ENCODE results near the gene PA2G4.
A peak's percentile ranks its signal among the peaks of the same experiment; 100 is the strongest.
"Not testable (repeated sequence)": the region's sequence is repeated elsewhere in the genome, so short reads cannot be mapped to it uniquely, and the experiment has no call there.

The PA2G4 gene

DNA sequence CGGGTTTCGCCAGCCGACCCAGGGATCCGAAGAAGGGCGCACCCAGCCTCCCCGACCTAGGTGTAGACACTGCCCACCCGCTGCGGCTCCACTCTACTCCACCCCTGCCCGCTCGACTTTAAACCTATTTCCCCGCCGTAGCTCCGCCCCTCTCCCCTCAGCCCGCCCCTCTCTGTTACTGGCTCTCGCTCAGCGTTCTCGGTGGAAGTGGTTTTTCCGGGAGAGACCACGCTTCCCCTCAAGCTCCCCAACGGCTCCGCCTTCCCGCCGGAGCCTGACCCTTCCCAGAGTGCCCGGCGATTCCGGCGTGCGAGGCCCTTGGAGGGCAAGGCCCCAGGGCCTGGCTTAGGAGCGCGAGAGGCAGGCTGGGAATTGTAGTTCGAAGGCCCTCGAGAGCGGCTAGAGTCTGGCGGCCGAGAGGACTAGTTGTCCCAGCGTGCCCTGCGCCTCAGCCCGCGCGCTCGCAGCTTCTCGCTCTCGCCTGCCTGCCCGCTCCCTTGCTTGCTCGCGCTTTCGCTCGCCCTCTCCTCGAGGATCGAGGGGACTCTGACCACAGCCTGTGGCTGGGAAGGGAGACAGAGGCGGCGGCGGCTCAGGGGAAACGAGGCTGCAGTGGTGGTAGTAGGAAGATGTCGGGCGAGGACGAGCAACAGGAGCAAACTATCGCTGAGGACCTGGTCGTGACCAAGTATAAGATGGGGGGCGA lies at the start of gene PA2G4:
Gene PA2G4 (plus strand): TSS at position 451 of the 706 bp plus-strand sequence. CDS start 179 bp downstream, at position 630.
- DNase-seq = peak; percentile 100
- in situ Hi-C loops (cut with HindIII; ENCODE audit: low pct_ligation_motif_present, low pct_unique_long_range_greater_than_20kb, low sequenced_read_pairs) = no loop called here

DNA sequence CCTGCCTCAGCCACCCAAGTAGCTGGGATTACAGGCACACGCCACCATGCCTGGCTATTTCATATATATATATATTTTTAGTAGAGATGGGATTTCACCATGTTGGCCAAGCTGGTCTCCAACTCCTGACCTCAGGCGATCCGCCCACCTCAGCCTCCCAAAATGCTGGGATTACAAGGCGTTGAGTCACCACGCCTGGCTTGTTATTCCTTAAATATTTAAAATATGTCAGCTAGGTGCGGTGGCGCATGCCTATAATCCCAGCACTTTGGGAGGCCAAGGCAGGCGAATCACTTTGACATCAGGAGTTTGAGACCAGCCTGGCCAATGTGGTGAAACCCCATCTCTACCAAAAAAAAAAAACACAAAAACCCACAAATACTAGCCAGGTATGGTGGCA lies 44.4 kb upstream of the PA2G4 start:
- DNase-seq; in situ Hi-C loops (cut with HindIII; ENCODE audit: low pct_ligation_motif_present, low pct_unique_long_range_greater_than_20kb, low sequenced_read_pairs): not testable (repeated sequence)

DNA sequence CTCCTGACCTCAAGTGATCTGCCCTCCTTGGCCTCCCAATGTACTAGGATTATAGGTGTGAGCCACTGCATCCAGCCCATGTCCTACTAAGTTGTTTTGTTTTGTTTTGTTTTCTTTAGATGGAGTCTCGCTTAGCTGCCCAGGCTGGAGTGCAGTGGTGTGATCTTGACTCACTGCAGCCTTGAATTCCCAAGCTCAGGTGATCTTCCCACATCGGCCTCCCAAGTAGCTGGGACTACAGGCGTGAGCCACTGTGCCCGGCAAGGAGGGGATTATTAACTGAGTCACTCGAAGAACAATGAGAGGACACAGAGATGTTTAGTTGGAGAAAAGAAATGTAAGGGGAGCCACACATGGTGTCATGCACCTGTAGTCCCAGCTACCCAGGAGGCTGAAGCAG lies 42.4 kb upstream of the PA2G4 start:
- DNase-seq = no peak
- in situ Hi-C loops (cut with HindIII; ENCODE audit: low pct_ligation_motif_present, low pct_unique_long_range_greater_than_20kb, low sequenced_read_pairs) = no loop called here

DNA sequence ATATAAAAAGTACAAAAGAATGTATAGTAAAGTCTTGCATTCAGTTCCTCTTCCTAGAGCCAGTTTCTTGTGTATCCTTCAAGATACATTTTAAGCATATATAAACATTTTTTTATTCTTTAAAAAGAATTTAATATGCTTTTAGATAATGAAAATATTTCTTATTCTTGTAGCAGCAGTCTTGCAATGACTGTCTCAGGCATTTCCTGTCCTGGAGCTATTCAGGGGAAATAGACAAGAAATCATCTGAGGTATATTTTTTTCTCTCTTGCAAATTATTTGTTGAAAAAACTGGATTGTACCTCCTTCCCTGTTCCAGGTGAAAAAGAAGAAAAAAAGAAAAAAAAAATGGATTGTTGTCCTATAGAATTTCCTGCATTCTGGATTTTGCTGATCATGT lies 41.4 kb upstream of the PA2G4 start:
- DNase-seq = no peak
- in situ Hi-C loops (cut with HindIII; ENCODE audit: low pct_ligation_motif_present, low pct_unique_long_range_greater_than_20kb, low sequenced_read_pairs) = no loop called here

- in situ Hi-C loops (cut with HindIII; ENCODE audit: low pct_ligation_motif_present, low pct_unique_long_range_greater_than_20kb, low sequenced_read_pairs) = no loop called here
- no peak for DNase-seq
Measured at GRCh38 chr12:56071648-56072047, 32.7 kb upstream of the PA2G4 start.

- no peak for DNase-seq
- in situ Hi-C loops (cut with HindIII; ENCODE audit: low pct_ligation_motif_present, low pct_unique_long_range_greater_than_20kb, low sequenced_read_pairs) = no loop called here
Measured at GRCh38 chr12:56074396-56074795, 30.0 kb upstream of the PA2G4 start.

GRCh38 chr12:56077966-56078365 lies 26.4 kb upstream of the PA2G4 start:
- in situ Hi-C loops (cut with HindIII; ENCODE audit: low pct_ligation_motif_present, low pct_unique_long_range_greater_than_20kb, low sequenced_read_pairs); DNase-seq: not testable (repeated sequence)

- in situ Hi-C loops (cut with HindIII; ENCODE audit: low pct_ligation_motif_present, low pct_unique_long_range_greater_than_20kb, low sequenced_read_pairs) = no loop called here
- no peak for DNase-seq
Measured at GRCh38 chr12:56078427-56078826, 25.9 kb upstream of the PA2G4 start.

DNA sequence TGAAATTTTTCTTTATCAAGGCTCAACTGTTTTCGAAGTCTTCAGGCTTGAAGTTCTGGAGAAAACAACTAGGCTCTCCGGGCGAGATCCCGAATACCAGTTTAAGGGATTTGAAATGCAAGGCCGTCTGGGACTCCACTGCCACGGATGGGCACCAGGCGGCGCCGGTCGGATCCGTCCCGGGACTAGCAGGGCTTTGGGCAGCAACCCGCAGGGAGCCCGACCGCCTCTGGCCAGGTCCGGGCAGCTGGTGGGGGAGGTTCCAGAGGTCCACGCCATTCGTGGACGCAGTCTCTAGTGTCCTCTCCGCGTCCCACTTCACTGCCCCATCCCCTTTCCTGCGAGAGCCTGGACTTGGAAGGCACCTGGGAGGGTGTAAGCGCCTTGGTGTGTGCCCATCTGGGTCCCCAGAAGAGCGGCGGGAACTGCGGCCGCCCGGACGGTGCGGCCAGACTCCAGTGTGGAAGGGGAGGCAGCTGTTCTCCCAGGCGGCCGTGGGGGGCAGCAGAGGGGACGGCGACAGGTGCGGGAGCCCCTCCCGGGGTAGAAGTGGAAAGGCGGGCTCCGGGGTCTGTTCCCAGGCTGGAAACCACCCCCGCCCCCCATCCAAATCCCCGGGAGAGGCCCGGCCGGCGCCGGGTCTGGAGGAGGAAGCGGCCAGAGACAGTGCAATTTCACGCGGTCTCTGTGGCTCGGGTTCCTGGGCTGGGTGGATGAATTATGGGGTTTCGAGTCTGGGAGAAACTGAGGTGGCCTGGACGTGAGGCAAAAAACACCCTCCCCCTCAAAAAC lies 25.2 kb upstream of the PA2G4 start:
- in situ Hi-C loops (cut with HindIII; ENCODE audit: low pct_ligation_motif_present, low pct_unique_long_range_greater_than_20kb, low sequenced_read_pairs) = no loop called here
- DNase-seq = peak; percentile 95

DNA sequence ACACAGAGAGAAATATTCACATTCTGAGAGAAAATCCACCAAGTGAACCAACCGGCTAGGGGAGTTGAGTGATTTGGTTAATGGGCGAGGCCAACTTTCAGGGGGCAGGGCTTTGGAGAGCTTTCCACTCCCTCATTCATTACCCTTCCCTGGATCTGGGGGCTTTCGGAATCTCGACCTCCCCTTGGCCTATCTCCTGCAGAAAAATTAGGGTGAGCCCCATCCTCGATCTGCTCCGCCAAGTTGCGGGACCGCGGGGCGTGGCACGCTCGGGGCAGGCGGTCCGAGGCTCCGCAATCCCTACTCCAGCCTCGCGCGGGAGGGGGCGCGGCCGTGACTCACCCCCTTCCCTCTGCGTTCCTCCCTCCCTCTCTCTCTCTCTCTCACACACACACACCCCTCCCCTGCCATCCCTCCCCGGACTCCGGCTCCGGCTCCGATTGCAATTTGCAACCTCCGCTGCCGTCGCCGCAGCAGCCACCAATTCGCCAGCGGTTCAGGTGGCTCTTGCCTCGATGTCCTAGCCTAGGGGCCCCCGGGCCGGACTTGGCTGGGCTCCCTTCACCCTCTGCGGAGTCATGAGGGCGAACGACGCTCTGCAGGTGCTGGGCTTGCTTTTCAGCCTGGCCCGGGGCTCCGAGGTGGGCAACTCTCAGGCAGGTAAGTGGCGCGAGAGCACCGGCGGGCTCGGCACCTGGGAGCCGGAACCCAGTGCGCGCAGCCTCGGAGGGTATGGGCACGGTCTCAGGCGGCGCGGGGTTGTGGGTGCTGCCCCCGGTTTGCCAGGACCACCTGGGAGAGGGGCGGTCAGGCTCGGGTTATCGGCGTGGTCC lies 24.4 kb upstream of the PA2G4 start, which contains the start of gene ERBB3:
Gene ERBB3 (plus strand): TSS at position 443 of the 833 bp plus-strand sequence. CDS start 136 bp downstream, at position 579.
- peak; percentile 91 for DNase-seq
- in situ Hi-C loops (cut with HindIII; ENCODE audit: low pct_ligation_motif_present, low pct_unique_long_range_greater_than_20kb, low sequenced_read_pairs) = no loop called here

DNA sequence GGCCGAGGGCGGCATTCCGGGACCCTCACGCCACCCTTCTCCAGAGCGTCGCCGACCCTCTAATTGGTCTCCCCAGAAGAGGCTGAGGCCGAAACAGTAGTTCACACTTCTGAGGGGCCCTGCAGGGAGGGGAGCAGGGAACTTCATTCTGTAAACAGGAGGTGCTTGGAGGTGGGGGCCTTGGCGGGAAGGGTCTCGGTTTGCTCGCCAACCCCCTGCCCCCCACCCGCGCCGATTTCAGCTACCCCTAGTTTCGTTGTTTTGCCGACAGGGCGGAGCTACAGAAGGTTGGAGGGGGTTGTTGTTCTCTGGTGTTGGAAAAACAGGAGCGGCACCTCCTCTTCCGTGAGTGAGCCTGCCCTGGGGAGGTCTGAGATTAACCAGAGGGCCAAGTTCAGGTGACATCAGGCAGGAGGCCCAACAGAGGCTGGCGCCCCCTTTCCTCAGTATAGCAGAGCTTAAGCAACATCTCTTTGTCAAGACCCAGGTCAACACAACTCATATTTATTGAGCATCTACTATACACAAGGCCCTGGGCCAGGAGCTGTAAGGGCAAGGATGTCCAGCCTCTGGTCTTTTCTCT lies 23.7 kb upstream of the PA2G4 start:
- peak; percentile 28 for DNase-seq
- in situ Hi-C loops (cut with HindIII; ENCODE audit: low pct_ligation_motif_present, low pct_unique_long_range_greater_than_20kb, low sequenced_read_pairs) = no loop called here

GRCh38 chr12:56081393-56082347 lies 22.7 kb upstream of the PA2G4 start:
- in situ Hi-C loops (cut with HindIII; ENCODE audit: low pct_ligation_motif_present, low pct_unique_long_range_greater_than_20kb, low sequenced_read_pairs) = no loop called here
- no peak for DNase-seq

DNA sequence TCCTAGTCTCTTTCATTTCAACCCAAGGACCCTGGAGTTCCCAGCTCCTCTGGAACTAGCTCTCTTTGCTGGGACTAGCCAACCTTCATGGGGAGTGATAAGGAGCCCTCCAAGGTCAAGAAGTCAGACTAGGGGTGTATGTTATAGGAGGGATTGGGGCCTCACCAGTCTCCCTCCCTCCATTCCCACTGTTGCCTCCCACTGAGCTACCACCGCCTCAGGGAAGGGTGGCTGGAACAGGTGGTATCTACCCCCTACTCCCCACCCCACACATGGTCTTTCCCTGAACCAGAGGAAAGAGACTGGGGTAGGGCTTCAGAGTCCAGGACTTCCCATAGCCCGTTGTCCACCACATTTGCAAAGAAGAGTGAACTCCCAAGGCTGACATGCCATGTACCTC lies 22.0 kb upstream of the PA2G4 start:
- no peak for DNase-seq
- in situ Hi-C loops (cut with HindIII; ENCODE audit: low pct_ligation_motif_present, low pct_unique_long_range_greater_than_20kb, low sequenced_read_pairs) = no loop called here

DNA sequence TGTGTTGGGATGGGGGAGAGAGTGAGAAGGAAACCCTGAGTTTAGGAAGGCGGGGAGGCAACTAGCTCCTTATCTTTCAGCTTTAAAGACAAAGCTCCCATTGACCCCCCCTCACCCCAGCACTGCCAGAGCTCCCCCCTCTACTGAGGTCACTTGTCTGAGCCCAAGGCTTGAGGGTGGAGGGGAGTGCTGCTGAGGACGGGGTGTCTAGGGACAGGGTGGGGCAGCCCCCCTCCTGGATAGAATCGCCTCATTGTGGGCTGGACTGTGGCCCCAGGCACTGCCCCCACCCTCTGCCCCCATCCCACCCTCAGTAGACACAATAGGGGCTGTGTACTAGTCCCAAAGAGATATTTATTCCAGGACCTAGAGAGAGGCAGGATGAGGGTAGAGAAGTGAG lies 21.4 kb upstream of the PA2G4 start:
- in situ Hi-C loops (cut with HindIII; ENCODE audit: low pct_ligation_motif_present, low pct_unique_long_range_greater_than_20kb, low sequenced_read_pairs) = no loop called here
- no peak for DNase-seq

- in situ Hi-C loops (cut with HindIII; ENCODE audit: low pct_ligation_motif_present, low pct_unique_long_range_greater_than_20kb, low sequenced_read_pairs) = no loop called here
- DNase-seq = peak; percentile 54
Measured at GRCh38 chr12:56084958-56085543, 19.3 kb upstream of the PA2G4 start.

DNA sequence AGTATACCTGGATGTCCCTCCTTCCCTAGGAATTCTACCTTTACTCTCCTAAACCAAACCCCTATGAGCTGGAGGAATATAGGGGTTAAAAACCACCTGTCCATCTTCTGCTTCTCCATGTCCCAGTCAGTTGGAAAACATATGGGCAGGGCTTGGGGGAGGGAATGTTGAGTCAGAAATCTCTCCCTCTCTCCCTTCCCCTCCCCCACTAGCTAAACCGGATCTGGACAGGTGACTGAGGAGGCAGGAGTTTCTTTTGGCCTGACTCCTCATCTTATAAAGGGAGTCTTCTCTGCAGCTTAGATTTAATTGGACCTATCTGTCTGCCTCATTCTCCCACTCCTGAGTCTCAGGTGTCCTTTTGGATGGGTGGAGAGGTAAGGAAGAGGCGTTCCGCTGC lies 18.3 kb upstream of the PA2G4 start:
- DNase-seq = no peak
- in situ Hi-C loops (cut with HindIII; ENCODE audit: low pct_ligation_motif_present, low pct_unique_long_range_greater_than_20kb, low sequenced_read_pairs) = no loop called here

GRCh38 chr12:56086608-56087007 lies 17.8 kb upstream of the PA2G4 start:
- no peak for DNase-seq
- in situ Hi-C loops (cut with HindIII; ENCODE audit: low pct_ligation_motif_present, low pct_unique_long_range_greater_than_20kb, low sequenced_read_pairs) = no loop called here
